Measurements from ENCODE around the gene SFSWAP.
"Not testable (repeated sequence)": the region's sequence is repeated elsewhere in the genome, so short reads cannot be mapped to it uniquely, and the experiment has no call there.

The SFSWAP gene

GRCh38 chr12:131806674-131807073, 95.8 kb downstream of the SFSWAP start:
- peaks cover 4% of the 10 kb centered on the region; the same call in 1 of the 2 replicates for H3K36me3 ChIP-seq (ENCODE audit: control insufficient read depth, low read length)
- H3K9me2 ChIP-seq (replicated peaks; ENCODE audit: control insufficient read depth, low read length): no peaks in the 10 kb centered on the region
- H3K4me1 ChIP-seq (ENCODE audit: control insufficient read depth, low read length): peaks cover 3% of the 10 kb centered on the region; the same call in 1 of the 2 replicates
- H3K9me3 ChIP-seq (ENCODE audit: control insufficient read depth, insufficient read depth, low read length): no peaks in the 10 kb centered on the region
- no peaks in the 10 kb centered on the region for H4K20me1 ChIP-seq (ENCODE audit: control insufficient read depth, insufficient read depth, low read depth, low read length)
- H3K4me3 ChIP-seq (ENCODE audit: low read length): no peak overlapping the region
- no peak overlapping the region for H3K27ac ChIP-seq (ENCODE audit: low read depth, low read length)
- no peaks in the 10 kb centered on the region for H3K79me2 ChIP-seq (ENCODE audit: control insufficient read depth, low read length)
- no peaks in the 10 kb centered on the region for H3K27me3 ChIP-seq (ENCODE audit: control insufficient read depth, low read length)
- no peak for TF ChIP-seq EZH2phosphoT487 (IDR thresholded peaks at IDR 0.05; ENCODE audit: borderline replicate concordance, low read length)
- no peak for TF ChIP-seq CTCF (IDR thresholded peaks at IDR 0.05; ENCODE audit: low read depth, low read length, poor library complexity, severe bottlenecking)
- H3F3A ChIP-seq (ENCODE audit: control insufficient read depth, insufficient read depth): no peaks in the 10 kb centered on the region
- H3K4me2 ChIP-seq (ENCODE audit: low read length): no peak overlapping the region

- Histone ChIP-seq H3K79me2 (ENCODE audit: control insufficient read depth, low read length) (no peaks in the 10 kb centered on the region), H3K4me3 (ENCODE audit: low read length) (no peak overlapping the region), H3K4me2 (ENCODE audit: low read length) (no peak overlapping the region), H3K9me3 (ENCODE audit: control insufficient read depth, insufficient read depth, low read length) (peaks cover 8% of the 10 kb centered on the region; the same call in 1 of the 2 replicates), H3K9me2 (replicated peaks; ENCODE audit: control insufficient read depth, low read length) (no peaks in the 10 kb centered on the region), H3K4me1 (ENCODE audit: control insufficient read depth, low read length) (peaks cover 3% of the 10 kb centered on the region; the same call in 1 of the 2 replicates), H3K27me3 (ENCODE audit: control insufficient read depth, low read length) (no peaks in the 10 kb centered on the region), H4K20me1 (ENCODE audit: control insufficient read depth, insufficient read depth, low read depth, low read length) (no peaks in the 10 kb centered on the region), H3K27ac (ENCODE audit: low read depth, low read length) (no peak overlapping the region), H3K36me3 (ENCODE audit: control insufficient read depth, low read length) (no peaks in the 10 kb centered on the region), H3F3A (ENCODE audit: control insufficient read depth, insufficient read depth) (no peaks in the 10 kb centered on the region)
- TF ChIP-seq EZH2phosphoT487 (IDR thresholded peaks at IDR 0.05; ENCODE audit: borderline replicate concordance, low read length) (no peak), CTCF (IDR thresholded peaks at IDR 0.05; ENCODE audit: low read depth, low read length, poor library complexity, severe bottlenecking) (no peak)
Measured at GRCh38 chr12:131808744-131809371, 98.0 kb downstream of the SFSWAP start.

GRCh38 chr12:131809476-131810254, 98.8 kb downstream of the SFSWAP start:
- H3K4me3 ChIP-seq (ENCODE audit: low read length); H3K36me3 ChIP-seq (ENCODE audit: control insufficient read depth, low read length); H3K27me3 ChIP-seq (ENCODE audit: control insufficient read depth, low read length); H3K27ac ChIP-seq (ENCODE audit: low read depth, low read length); H3K9me3 ChIP-seq (ENCODE audit: control insufficient read depth, insufficient read depth, low read length); H4K20me1 ChIP-seq (ENCODE audit: control insufficient read depth, insufficient read depth, low read depth, low read length); H3F3A ChIP-seq (ENCODE audit: control insufficient read depth, insufficient read depth); H3K79me2 ChIP-seq (ENCODE audit: control insufficient read depth, low read length); H3K4me1 ChIP-seq (ENCODE audit: control insufficient read depth, low read length); H3K9me2 ChIP-seq (replicated peaks; ENCODE audit: control insufficient read depth, low read length); H3K4me2 ChIP-seq (ENCODE audit: low read length): not testable (repeated sequence)

GRCh38 chr12:131810726-131811125, 99.8 kb downstream of the SFSWAP start:
- H3K27me3 ChIP-seq (ENCODE audit: control insufficient read depth, low read length): no peaks in the 10 kb centered on the region
- no peaks in the 10 kb centered on the region for H3F3A ChIP-seq (ENCODE audit: control insufficient read depth, insufficient read depth)
- H3K27ac ChIP-seq (ENCODE audit: low read depth, low read length): no peak overlapping the region
- no peak overlapping the region for H3K4me2 ChIP-seq (ENCODE audit: low read length)
- H4K20me1 ChIP-seq (ENCODE audit: control insufficient read depth, insufficient read depth, low read depth, low read length): no peaks in the 10 kb centered on the region
- peaks cover 8% of the 10 kb centered on the region; the same call in 1 of the 2 replicates for H3K9me3 ChIP-seq (ENCODE audit: control insufficient read depth, insufficient read depth, low read length)
- TF ChIP-seq CTCF (IDR thresholded peaks at IDR 0.05; ENCODE audit: low read depth, low read length, poor library complexity, severe bottlenecking) (no peak), EZH2phosphoT487 (IDR thresholded peaks at IDR 0.05; ENCODE audit: borderline replicate concordance, low read length) (no peak)
- H3K79me2 ChIP-seq (ENCODE audit: control insufficient read depth, low read length): no peaks in the 10 kb centered on the region
- no peaks in the 10 kb centered on the region for H3K4me1 ChIP-seq (ENCODE audit: control insufficient read depth, low read length)
- H3K9me2 ChIP-seq (replicated peaks; ENCODE audit: control insufficient read depth, low read length): no peaks in the 10 kb centered on the region
- H3K4me3 ChIP-seq (ENCODE audit: low read length): no peak overlapping the region
- no peaks in the 10 kb centered on the region for H3K36me3 ChIP-seq (ENCODE audit: control insufficient read depth, low read length)
